Lower lobe of right lung (tissue), 2 donors: ENCODE measurements around the gene IGFL3. TPM values are rescaled to one million over a fixed set of nuclear protein-coding genes. Genes with fewer than 3 reads are reported as not detected.
A peak's percentile ranks its signal among the peaks of the same experiment; 100 is the strongest.

Experiments used
- ATAC-seq, 2 donors: fragments of 200-7000 bp; cut with Tn5 transposase; one replicate each; pipeline ENCODE4 v1.9.1; 2020 to 2022; ENCODE audit warnings: mild to moderate bottlenecking in 2 of 2, moderate library complexity in 2 of 2
- DNase-seq: peaks from one replicate; pipeline ENCODE4 v3.0.0-alpha.2; 2020
- H3K27ac ChIP-seq: fragments of 200-600 bp; one replicate; pipeline ENCODE4 v1.8.0; 2022
- H3K27me3 ChIP-seq: fragments of 200-600 bp; one replicate; pipeline ENCODE4 v1.8.0; 2022; ENCODE audit warnings: low read depth
- H3K36me3 ChIP-seq: fragments of 200-600 bp; one replicate; pipeline ENCODE4 v1.8.0; 2022; ENCODE audit warnings: mild to moderate bottlenecking
- H3K4me1 ChIP-seq: fragments of 200-600 bp; one replicate; pipeline ENCODE4 v1.8.0; 2022
- H3K4me3 ChIP-seq: fragments of 200-600 bp; one replicate; pipeline ENCODE4 v1.8.0; 2022; ENCODE audit warnings: mild to moderate bottlenecking
- H3K9me3 ChIP-seq: fragments of 200-600 bp; one replicate; pipeline ENCODE4 v1.8.0; 2022
- intact Hi-C: fragments of 100-400 bp; cut with DNase I; formaldehyde crosslinking; loops from one replicate; pipeline ENCODE4 v1.11.0; 2022
- total RNA-seq: library from RNA; stranded (reverse); fragmentation: NEBNext Ultra II Directional; extraction: Animal tissue kit (Norgen Biotek cat#: 25700); gene quantifications from one replicate; pipeline ENCODE4 v1.2.1, GENCODE V29; 2021
- TF ChIP-seq, protein P1 (sequence below): fragments of 200-600 bp; IDR thresholded peaks from one replicate; pipeline ENCODE4 v1.8.0; 2022; ENCODE audit warnings: antibody characterized with exemption, mild to moderate bottlenecking
- donor health status: DM: no; HTN: yes; CAD: no; lungs with severe emphysema.

Gene IGFL3
- total RNA-seq, 1 donor from 2014 or later, result not detected

DNA sequence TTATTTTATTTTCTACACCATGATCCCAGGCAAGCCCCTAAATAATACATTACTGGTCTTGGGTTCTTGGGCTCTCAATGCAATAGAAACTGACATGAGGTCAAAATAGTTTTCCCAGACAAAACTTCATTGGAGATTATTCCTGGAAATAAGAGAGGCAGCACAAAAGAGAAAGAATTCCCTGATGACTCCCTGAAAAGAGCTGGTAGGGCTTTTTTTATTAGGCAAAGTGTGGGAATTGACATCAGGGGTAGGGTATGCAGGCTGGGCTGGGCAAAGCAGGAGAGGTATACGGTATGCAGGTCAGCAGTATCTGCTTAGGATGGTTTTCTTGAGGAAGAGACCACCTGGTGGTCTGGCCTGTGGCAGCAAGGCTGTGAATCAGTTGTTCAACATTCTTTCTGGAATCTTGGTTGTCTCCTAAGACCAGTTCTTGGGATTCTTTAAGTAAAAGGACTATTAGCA, 9.3 kb upstream of the IGFL3 start:
- Histone ChIP-seq H3K4me3 (no peak overlapping the region), H3K27ac (peak overlapping the region; percentile 72), H3K27me3 (peaks cover 2% of the 10 kb centered on the region), H3K9me3 (no peaks in the 10 kb centered on the region), H3K4me1 (peaks cover 18% of the 10 kb centered on the region), H3K36me3 (no peaks in the 10 kb centered on the region)
- DNase-seq (no peak), ATAC-seq (peak in 1 of 2 donors; percentile 24)
- intact Hi-C loops, result no loop called here
- TF ChIP-seq, protein P1, sequence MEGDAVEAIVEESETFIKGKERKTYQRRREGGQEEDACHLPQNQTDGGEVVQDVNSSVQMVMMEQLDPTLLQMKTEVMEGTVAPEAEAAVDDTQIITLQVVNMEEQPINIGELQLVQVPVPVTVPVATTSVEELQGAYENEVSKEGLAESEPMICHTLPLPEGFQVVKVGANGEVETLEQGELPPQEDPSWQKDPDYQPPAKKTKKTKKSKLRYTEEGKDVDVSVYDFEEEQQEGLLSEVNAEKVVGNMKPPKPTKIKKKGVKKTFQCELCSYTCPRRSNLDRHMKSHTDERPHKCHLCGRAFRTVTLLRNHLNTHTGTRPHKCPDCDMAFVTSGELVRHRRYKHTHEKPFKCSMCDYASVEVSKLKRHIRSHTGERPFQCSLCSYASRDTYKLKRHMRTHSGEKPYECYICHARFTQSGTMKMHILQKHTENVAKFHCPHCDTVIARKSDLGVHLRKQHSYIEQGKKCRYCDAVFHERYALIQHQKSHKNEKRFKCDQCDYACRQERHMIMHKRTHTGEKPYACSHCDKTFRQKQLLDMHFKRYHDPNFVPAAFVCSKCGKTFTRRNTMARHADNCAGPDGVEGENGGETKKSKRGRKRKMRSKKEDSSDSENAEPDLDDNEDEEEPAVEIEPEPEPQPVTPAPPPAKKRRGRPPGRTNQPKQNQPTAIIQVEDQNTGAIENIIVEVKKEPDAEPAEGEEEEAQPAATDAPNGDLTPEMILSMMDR, result no peak

DNA sequence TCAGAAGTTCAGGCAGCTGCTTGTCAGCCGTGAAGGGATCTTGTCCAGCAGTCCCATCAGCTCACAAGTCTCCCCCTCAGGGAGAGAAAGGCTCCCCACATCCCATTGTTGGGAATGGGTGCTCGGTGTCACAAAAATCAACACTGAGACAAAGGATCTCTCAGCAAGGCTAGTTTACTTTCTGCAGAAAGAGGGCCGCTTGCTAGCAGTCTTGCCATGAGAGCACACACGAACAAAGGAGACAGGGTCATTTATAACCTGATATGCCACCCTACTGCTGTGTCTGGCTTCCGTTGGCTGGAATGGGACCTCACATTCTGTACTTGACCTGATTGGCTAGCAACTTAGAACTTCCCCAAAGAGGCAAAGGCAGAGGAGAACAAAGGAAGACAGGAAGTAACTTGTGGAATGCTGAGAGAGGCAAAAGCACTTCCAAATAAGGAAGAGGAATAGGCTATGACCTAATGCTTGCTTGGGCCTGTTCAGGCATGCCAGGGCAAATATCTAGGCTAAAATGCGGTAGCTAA, 8.7 kb upstream of the IGFL3 start:
- no peak overlapping the region for H3K4me3 ChIP-seq
- no peaks in the 10 kb centered on the region for H3K36me3 ChIP-seq
- H3K27ac ChIP-seq, result peak overlapping the region; percentile 72
- peak; percentile 37 to 61 for ATAC-seq
- H3K9me3 ChIP-seq, result no peaks in the 10 kb centered on the region
- H3K27me3 ChIP-seq, result no peaks in the 10 kb centered on the region
- intact Hi-C loops, result no loop called here
- peaks cover 18% of the 10 kb centered on the region for H3K4me1 ChIP-seq
- TF ChIP-seq, protein P1, result no peak
- DNase-seq, result no peak

GRCh38 chr19:46132508-46133100, 8.1 kb upstream of the IGFL3 start:
- H3K4me1 ChIP-seq, result peaks cover 18% of the 10 kb centered on the region
- no peaks in the 10 kb centered on the region for H3K9me3 ChIP-seq
- DNase-seq (no peak), ATAC-seq (peak in 1 of 2 donors; percentile 9)
- H3K27ac ChIP-seq, result peak overlapping the region; percentile 49
- intact Hi-C loops, result no loop called here
- H3K4me3 ChIP-seq, result no peak overlapping the region
- H3K36me3 ChIP-seq, result no peaks in the 10 kb centered on the region
- TF ChIP-seq, protein P1, result no peak
- H3K27me3 ChIP-seq, result peaks cover 4% of the 10 kb centered on the region

DNA sequence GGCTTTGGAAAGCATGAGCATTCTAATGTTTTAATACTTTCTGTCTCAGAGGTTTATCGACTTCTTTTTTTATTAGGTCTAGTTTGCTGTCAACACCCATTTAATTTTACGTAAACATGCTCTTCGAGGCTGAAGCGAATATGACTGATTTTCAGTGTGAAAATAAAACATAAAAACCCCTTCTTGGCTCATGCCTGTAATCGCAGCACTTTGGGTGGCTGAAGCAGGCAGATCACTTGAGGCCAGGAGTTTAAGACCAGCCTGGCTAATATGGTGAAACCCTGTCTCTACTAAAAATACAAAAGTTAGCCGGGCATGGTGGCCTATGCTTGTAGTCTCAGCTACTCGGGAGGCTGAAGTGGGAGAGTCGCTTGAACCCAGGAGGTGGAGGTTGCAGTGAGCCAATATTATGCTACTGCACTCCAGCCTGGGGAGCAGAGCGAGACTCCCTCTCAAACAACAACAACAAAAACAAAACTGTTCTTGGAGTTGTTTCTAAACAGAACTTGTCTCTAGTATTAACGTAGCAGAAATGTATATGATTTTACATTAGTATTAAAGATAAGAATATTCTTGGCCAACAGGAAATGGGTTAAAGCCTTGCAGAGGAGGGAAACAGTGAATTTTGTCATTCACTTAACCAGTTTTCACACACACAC, 7.1 kb upstream of the IGFL3 start:
- ATAC-seq (no peak), DNase-seq (no peak)
- intact Hi-C loops, result no loop called here
- Histone ChIP-seq H3K9me3 (no peaks in the 10 kb centered on the region), H3K36me3 (no peaks in the 10 kb centered on the region), H3K27ac (no peak overlapping the region), H3K27me3 (peaks cover 4% of the 10 kb centered on the region), H3K4me3 (no peak overlapping the region), H3K4me1 (peaks cover 18% of the 10 kb centered on the region)
- TF ChIP-seq, protein P1, result no peak

GRCh38 chr19:46126086-46126580, 1.6 kb upstream of the IGFL3 start:
- ATAC-seq (no peak), DNase-seq (no peak)
- no peaks in the 10 kb centered on the region for H3K9me3 ChIP-seq
- intact Hi-C loops, result no loop called here
- H3K36me3 ChIP-seq, result no peaks in the 10 kb centered on the region
- TF ChIP-seq, protein P1, result no peak
- no peaks in the 10 kb centered on the region for H3K4me1 ChIP-seq
- H3K4me3 ChIP-seq, result no peak overlapping the region
- peaks cover 19% of the 10 kb centered on the region for H3K27me3 ChIP-seq
- H3K27ac ChIP-seq, result no peak overlapping the region
